ENCODE measurements around the gene TBK1.
"Not testable (repeated sequence)": the region's sequence is repeated elsewhere in the genome, so short reads cannot be mapped to it uniquely, and the experiment has no call there.

The TBK1 gene

DNA sequence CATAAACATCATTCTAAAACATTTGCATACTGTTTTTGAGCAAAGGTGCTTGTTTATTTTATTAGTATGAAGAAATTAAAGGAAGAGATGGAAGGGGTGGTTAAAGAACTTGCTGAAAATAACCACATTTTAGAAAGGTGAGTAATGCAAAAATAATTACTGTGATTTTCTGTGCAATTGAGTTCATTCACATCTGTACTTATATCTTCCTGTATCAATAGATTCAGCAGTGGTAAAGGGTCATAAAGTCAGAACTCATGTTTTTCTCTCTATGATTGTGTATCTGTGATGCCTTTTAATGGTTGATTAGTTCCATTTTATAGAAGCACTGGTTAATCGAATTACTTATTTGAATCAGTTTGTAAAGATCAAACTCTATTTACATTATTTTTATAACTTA, 46.0 kb downstream of the TBK1 start:
- DNase-seq = no peak

DNA sequence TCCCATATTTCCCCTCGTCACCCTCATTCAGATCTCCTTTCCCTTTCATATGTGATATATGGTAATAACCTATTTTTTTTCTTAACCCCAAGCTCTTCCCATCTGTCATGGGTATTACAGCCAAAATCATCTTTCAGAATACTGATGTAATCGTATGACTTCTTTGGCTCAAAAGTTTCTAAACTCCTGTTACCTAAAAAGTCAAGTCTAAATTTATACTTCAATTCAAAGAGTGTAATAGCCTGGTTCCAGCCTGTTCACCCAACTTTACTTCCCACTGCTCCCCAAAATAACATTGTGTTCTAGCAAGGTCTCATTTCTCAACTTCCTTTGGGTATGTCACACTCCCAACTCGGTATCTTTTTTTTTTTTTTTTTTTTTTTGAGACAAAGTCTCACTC, 48.5 kb downstream of the TBK1 start:
- no peak for DNase-seq

DNA sequence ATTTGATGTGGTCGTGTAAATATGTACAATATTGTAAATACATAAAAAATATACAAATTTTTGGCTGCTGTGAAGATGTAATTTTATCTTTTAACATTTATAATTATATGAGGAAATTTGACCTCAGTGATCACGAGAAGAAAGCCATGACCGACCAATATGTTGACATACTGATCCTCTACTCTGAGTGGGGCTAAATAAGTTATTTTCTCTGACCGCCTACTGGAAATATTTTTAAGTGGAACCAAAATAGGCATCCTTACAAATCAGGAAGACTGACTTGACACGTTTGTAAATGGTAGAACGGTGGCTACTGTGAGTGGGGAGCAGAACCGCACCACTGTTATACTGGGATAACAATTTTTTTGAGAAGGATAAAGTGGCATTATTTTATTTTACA, 49.6 kb downstream of the TBK1 start:
- no peak for DNase-seq

DNA sequence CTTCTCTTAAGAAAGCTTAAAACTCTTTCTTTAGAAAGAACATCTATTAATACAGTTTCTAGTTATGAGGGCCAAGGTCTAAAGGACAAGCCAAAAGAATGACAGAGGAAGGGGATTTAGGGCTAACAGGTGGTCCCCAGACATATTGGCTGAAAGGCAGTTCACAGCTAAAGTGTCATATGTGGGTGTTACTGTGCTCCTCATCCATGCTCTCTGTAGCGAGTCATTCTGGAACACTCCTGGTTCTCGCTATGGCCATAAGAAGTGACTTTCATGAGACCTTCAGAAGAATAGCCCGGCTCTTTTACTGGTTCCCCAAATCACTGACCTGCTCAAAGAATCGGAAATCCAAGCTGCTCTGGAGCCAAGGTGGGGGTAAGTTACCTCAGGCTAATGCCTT, 55.0 kb downstream of the TBK1 start:
- DNase-seq = no peak

DNA sequence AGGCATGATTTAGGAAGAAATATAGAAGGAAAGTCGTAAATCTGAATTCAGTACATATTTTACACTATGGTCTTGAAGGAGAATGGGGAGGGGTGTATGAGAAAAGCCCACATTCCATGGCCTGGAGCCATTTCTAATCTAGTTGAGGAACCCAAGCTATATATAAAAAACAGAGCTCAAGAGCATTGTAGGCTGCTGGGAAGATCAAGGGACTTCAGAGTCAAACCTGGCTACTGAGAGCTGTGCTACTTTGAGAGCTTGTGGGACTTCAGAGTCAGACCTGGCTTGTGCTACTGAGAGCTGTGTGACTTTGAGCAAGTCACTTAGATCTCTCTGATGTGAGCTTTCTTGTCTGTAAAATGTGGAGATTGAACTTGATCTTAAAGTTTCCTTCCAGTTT, 58.7 kb downstream of the TBK1 start:
- DNase-seq = no peak

DNA sequence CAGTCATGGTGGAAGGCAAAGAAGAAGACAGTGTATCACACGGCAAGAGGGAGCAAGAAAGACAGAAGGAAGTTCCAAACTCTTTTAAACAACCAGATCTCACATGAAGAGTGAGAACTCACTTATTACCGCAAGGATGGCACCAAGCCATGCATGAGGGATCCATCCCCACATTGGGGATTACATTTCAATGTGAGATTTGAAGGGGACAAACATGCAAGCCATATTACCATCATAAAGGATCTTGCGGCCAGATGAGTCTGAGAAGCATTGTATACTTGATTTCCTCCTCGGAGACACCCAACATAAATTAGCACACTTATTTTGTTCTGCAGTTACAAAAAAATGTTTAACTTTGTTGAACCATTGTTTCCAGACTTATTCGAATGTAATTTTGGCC, 66.5 kb downstream of the TBK1 start:
- DNase-seq = no peak

DNA sequence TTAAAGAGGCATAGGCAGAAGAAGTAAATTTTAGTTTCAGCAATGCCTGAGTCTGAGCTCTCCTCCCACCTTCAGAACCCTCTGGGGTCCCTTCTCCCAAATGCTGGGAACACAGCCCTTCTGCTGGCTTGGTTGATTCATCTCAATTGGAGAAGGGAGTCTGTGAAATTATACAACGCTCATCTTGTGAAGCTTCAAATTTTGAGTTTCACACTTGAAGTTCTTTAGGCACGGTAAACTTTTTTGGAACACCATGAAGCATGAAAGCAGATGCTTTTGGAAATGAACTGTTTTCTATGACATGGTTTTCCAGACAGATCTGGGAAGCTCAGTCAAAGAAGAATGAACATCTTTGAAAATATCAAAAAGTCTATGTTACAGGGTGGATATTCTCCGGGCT, 69.9 kb downstream of the TBK1 start:
- DNase-seq = no peak

DNA sequence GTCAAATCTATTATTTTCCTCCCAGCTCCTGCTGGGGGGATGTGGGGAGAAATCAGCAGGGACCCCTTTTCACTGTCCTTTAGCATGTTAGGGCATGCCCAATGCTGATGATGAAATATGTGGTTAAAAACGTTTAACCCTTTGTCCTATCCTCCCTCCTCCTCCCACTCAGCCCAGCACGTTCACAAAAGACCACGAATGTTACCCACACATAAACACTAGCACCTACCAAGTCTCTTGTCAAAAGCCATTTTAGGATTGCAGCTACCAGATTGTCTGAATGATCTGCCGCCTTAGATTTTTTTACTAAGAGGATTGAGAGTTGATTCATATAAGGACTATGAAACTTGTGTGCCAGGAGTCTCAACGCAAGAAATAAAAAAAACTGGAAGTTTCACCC, 70.4 kb downstream of the TBK1 start:
- no peak for DNase-seq

DNA sequence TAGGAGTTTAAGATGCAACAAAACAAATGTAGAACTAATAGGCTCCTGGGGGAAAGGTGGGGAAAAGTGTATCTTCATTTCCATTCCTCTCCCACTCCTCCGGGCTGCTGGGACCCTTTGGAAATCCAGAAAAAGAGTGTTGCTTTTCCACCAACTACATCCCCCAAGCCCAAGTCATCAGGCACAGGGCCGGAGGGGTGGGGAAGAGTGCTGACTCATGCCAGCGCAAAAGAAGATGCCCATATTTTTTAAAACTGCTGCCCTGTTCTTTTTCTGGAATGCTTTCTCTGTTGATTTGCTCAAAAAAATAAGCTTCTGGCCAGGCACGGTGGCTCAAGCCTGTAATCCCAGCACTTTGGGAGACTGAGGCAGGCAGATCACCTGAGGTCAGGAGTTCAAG, 70.9 kb downstream of the TBK1 start:
- no peak for DNase-seq

DNA sequence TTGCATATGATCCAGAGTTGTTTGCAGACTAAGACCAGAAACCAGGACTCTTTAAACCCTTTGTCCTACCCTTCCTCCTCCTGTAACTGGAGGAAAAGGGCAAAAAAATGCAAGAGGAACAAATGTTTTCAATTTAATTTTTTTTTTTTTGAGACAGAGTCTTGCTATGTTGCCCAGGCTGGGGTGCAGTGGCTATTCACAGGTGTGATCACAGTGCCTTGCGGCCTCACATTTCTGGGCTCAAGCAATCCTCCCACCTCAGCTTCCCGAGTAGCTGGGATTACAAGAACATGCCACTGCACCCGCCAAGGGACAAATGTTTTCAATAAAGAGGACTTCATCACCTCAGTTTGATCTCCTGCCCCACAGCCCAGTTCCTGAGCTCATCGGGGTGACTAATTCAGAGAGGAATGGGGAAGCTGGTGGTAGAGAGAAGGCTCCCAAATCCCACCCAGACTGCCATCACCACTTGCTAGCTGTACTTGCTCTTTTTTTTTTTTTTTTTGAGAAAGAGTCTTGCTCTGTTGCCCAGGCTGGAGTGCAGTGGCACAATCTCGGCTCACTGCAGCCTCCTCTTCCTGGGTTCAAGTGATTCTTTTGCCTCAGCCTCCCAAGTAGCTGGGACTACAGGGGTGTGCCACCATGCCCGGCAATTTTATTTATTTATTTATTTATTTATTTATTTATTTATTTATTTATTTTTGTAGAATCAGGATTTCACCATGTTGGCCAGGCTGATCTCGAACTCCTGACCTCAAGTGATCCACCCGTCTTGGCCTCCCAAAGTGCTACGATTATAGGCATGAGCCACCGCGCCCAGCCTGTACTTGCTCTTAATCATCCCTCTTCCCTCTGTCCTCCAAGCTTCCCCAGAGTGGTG, 71.9 kb downstream of the TBK1 start:
- DNase-seq = not testable (repeated sequence)

DNA sequence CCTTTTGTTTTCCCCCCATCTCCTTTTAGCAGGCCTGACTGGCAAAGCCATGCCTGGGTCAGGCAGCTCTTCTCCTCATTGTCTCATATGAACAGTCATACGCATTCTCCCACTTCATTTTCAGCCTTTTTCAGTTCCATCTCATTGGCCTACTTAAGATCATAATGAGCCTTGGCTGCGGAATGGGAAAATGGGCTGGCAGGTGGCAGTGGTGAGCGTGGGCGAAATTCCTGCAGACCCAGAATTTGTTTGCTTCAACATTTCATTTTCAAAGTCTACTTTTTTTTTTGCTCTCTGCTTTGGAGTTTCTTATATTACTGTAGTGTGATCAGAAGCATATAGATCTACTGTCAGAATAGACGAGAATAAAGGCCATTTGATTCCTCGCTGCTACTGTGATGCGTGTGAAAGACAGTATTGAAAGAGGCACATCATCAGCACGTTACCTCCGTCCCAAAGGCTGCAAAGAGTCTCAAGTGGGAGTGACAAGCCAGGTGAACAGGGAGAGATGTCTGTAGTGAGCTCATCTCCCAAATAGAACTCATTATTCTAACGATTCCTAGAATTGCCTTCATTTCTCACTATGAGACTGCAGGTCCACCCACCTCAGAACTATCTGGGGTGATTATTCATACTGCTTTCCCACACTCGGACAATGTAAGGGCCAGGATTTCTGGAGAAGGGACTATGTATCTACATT, 73.7 kb downstream of the TBK1 start:
- no peak for DNase-seq

DNA sequence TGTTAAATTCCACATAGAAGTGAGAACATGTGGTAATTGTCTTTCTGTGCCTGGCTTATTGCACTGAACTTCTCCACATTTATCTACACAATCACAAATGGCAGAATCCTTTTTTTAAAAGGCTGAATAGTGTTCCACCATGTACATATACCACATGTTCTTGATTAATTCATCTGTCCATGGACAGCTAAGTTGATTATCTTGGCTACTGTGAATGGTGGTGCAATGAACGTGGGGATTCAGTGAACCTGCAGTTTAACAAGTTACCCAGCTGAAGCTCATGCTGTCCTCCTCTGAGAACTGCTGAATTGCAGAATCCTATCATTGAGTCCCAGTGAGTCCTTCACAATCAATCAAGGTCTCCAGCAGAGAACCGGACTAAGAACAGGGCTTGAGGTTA, 74.9 kb downstream of the TBK1 start:
- no peak for DNase-seq

DNA sequence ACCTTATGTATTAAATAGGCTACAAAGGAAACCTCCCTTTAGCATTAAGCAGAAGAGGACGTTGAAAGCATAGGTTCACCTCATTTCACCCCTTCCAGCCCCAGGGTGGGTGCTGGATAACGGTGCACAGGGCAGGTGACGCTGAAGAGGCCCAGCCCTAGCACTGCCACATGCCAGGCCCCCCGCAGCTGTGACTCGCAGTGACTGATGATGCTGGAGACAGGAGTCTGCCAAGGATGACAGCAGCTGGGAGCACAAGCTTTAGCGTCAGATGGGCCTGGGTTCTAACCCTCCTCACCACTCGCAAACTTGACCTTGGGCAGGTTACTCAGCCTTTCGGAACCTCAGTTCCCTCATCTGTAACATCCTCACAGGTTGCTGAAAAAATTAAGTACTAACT, 76.7 kb downstream of the TBK1 start:
- no peak for DNase-seq

DNA sequence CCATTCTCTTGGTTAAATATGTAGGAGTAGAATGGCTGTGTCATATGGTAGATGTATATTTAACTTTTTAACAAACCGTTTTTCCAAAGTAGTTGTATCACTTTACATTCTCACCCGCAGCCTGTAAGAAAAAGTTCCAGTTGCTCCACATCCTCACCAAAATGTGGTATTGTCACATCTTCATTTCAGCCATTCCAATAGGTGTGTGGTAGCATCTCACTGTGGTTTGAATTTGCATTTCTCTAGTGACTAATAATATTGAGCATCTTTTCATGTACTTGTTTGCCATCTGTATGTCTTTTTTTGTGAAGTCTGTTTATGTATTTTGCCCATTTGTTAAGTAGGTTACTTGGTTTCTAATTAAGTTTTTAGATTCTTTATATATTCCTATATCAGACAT, 78.6 kb downstream of the TBK1 start:
- no peak for DNase-seq

DNA sequence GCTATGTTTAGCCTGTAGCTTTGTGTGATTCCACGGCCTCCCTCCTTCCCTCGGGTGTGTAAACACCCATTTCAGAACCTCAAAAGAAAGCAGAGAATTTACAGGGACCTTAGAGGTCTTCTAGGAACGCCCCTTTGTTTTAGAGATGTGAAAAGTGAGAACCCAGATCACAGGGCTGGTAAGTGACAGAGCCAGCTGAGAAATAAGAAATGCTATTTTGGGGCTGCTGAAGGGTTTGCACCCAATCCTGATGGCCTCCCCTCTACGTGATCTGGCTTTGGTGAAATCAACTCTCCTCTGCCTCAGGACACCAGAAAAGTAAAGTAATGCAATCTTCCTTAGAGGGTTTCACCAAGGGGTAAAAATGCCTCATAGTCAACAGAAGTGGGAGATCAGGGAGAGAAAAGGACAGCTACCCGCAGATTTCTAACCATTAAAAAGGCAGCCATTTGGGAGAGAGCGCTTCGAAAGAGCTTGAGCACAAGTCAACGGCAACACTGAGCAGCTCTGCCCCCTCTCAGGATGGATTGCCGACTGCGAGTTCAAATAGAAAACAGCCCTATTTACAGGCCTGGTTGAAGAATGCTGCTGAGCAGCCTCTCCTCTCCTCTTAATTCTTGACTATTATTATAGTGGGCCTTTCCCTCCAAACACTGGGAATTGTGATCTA, 79.9 kb downstream of the TBK1 start:
- no peak for DNase-seq

DNA sequence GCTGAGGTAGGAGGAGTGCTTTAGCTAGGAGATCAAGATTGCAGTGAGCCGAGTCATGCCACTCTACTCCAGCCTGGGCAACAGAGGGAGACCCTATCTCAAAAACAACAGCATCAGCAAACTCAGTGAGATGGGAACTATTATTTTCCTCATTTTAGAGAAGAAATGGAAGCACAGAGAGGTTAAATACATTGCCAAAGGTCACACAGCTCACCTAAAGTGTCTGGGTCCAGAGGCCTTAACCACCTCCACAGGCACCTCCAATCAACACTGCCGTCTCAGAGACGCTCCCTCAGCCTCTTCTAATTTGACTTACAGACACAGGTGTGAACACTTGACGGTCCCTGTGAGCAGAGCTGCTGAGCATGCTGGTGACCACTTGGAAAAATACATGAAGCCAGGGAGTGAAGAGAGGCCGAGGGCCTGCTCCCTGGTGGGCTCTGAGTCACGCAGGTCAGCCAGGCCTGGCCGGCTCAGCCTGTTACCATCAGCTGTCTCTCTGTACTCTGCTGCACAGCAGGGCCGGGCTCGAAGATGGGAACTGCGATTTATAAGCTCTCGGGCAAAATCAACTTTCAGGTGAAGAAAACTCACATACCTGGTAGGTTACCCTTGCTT, 80.9 kb downstream of the TBK1 start:
- DNase-seq = no peak

DNA sequence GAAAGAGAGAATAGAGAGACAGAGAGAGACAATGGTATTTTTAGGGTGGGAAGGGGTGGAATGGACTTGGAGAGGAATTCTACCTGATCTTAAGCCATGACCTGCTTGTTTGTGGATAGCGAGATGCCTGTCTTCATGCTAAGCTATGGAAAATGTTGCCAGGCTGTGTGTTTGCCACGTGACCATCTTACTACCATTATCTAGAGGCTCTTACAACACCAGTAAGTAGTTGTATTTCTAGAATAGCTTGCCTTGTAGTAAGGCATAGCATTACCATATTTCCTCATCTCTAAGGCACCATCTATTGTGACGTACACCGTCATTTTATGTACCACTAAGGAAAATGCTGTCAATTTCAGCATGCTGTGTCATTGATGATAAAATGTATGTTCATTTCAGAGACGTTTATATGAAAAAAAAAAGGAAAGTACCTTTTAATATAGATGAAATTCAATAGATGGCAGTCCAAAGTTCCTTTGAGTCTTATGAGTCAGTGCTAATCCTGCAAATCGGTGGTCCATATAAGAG, 82.8 kb downstream of the TBK1 start:
- no peak for DNase-seq

DNA sequence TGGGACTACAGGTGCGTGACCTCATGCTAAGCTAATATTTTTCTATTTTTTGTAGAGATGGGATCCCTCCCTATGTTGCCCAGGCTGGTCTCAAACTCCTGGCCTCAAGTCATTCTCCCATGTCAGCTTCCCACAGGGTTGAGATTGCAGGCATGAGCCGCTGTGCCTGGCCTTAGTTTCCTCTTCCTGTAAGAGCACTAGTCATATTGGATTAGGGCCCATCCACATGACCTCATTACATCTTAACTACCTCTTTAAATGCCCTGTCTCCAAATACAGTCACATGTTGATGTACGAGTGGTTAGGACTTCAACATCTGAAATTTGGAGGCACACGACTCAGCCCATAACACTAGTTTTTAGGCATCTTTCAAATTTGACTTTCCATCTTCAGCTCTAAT, 86.2 kb downstream of the TBK1 start:
- no peak for DNase-seq

DNA sequence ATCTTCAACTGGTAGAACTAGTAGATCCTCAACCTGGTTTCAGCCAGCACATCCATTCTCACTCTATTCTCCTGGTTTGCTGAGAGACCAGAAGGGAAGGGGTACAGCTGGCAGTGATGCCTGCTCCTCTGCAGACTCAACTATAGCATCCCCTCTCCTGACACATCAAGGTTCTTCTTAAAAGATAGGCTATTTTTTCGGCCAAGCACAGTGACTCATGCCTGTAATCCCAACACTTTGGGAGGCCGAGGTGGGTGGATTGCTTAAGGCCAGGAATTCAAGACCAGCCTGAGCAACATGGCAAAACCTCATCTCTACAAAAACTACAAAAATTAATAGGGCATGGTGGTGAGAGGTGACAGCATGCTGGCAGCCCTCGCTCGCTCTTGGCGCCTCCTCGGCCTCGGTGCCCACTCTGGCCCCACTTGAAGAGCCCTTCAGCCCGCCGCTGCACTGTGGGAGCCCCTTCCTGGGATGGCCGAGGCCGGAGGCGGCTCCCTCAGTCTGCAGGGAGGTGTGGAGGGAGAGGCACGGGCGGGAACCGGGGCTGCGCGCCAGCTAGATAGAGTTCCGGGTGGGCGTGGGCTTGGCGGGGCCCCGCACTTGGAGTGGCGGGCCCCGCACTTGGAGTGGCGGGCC, 90.6 kb downstream of the TBK1 start:
- DNase-seq = not testable (repeated sequence)

DNA sequence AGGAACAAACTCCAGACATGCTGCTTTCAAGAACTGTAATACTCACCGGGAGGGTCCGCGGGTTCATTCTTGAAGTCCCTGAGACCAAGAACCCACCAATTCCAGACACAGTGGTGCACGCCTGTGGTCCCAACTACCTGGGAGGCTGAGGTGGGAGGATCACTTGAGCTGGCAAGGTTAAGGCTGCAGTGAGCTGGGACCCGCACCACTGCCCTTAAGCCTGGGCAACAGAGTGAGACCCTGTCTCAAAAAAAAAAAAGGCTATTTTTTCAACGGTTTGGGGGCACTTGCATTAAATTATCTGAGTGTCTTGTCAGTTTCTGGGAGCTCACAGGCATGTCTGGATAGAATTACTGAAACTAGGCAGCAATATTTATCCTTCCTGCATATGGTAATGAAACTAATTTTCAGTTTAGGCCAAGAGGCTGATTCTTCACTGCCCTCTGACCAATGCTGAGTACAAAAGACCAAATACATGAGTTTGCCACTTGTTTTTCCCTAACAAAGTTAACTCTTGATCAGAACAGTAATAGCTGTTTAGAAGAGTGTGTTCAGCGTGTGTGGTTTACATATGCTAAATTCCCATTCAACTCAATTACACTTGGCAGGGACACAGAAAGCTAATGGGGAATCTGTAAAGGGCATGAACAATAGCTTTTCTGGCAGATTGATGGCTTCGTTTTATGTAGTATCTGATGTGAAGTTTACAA, 92.6 kb downstream of the TBK1 start:
- DNase-seq = no peak

DNA sequence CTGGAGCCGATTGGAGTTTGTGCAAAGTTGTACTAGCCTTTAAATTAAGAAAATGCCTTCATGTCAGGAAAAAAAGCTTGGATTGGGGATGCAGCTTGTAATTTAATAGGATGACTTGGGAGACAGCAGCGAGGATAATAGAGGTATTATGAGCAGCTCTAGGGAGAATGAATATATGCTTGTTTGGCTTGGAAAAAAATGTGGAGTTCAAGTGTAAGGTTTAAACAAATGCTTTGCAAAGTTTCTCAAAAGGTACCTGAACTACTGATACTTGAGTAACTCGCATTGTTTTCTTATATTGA, 93.1 kb downstream of the TBK1 start:
- DNase-seq = no peak

DNA sequence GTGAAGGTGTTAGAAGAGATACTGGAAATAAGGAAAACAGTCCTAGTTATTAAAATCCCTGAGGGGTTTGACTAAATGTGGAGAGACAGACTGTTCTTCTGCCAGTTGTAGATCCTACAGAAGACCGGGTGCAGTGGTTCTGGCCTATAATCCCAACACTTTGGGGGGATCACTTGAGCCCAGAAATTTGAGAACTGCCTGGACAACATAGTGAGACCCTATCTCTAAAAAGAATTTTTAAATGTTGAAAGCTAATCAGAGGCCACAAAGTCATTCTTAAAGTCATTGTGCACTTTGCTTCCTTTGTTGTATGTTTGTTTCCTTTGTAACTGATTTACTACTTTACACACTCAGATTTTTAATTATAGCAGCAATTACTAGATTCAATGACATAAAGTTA, 97.2 kb downstream of the TBK1 start:
- DNase-seq = no peak
